ENCODE data around the gene FGGY. TPM values are rescaled to one million over a fixed set of nuclear protein-coding genes. Genes with fewer than 3 reads are reported as not detected.

Gene FGGY
- total RNA-seq, 2 donors from 2014 or later, result 12.2 to 17.4 TPM

DNA sequence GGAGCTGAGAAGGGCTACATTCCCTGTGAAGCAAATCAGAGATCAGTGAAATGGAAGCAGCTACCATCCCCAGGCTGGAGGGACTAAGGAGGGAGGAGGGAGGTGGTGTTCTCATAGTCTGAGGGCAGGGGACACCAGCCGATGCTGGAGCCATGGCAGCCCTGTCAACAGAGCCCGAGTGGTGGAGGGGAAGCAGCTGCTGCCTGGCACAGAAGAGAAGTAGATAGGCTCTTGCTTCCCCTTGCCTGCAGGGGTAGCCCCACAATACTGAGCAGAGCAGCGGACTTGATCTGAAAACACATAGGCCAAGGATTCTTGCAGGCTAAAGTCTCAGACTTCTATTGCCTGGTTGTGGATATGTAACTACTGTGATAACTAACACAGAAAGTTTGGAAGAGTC lies 255.1 kb downstream of the FGGY start:
- ATAC-seq (no peak), DNase-seq (no peak)
- no peak overlapping the region for H3K4me3 ChIP-seq
- peaks cover 38% of the 10 kb centered on the region for H3K4me1 ChIP-seq
- no peaks in the 10 kb centered on the region for H3K9me3 ChIP-seq
- no peaks in the 10 kb centered on the region for H3K36me3 ChIP-seq (replicated peaks in 1 of 2; ENCODE audit: insufficient read depth in 1 of 2, low read depth in 2 of 2)
- H3K27me3 ChIP-seq, result no peaks in the 10 kb centered on the region
- WGBS, 2 donors, result 84 to 95% methylated on average over 3 of the region's 3 CpGs
- TF ChIP-seq, protein P1, sequence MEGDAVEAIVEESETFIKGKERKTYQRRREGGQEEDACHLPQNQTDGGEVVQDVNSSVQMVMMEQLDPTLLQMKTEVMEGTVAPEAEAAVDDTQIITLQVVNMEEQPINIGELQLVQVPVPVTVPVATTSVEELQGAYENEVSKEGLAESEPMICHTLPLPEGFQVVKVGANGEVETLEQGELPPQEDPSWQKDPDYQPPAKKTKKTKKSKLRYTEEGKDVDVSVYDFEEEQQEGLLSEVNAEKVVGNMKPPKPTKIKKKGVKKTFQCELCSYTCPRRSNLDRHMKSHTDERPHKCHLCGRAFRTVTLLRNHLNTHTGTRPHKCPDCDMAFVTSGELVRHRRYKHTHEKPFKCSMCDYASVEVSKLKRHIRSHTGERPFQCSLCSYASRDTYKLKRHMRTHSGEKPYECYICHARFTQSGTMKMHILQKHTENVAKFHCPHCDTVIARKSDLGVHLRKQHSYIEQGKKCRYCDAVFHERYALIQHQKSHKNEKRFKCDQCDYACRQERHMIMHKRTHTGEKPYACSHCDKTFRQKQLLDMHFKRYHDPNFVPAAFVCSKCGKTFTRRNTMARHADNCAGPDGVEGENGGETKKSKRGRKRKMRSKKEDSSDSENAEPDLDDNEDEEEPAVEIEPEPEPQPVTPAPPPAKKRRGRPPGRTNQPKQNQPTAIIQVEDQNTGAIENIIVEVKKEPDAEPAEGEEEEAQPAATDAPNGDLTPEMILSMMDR (IDR thresholded peaks at IDR 0.05), result no peak
- no peak for TF ChIP-seq POLR2A (IDR thresholded peaks at IDR 0.05)
- no peak overlapping the region for H3K27ac ChIP-seq
- intact Hi-C loops (cut with DNase I), result no loop called here

DNA sequence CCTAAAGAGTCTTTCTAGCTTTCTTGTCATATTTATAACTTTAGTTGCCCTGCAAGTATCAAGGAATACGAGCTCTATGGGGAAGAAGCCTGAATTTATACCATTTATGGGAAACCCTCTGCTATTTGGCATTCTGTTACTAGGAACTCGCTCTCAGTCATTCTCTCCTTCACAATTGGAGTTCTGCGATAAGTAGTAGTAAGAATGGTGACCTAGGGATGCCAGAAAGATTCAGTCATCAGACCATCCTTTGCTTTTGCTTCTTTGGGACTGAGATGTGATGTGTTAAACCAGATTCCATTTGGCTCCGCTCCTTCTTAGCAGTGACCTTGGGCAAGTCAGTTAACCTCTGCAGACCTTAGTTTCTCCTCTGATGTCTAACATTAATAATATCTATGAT lies 256.5 kb downstream of the FGGY start:
- ATAC-seq (no peak), DNase-seq (no peak)
- Histone ChIP-seq H3K4me1 (peaks cover 32% of the 10 kb centered on the region), H3K9me3 (peaks cover 0 to 6% (median 0%) of the 10 kb centered on the region in 3 donors), H3K4me3 (no peak overlapping the region), H3K27me3 (no peaks in the 10 kb centered on the region), H3K27ac (no peak overlapping the region), H3K36me3 (replicated peaks in 1 of 2; ENCODE audit: insufficient read depth in 1 of 2, low read depth in 2 of 2) (no peaks in the 10 kb centered on the region)
- 78 to 82% methylated on average over 4 of the region's 4 CpGs for WGBS, 2 donors
- intact Hi-C loops (cut with DNase I), result no loop called here
- no peak for TF ChIP-seq POLR2A (IDR thresholded peaks at IDR 0.05)
- TF ChIP-seq, protein P1 (IDR thresholded peaks at IDR 0.05), result no peak

DNA sequence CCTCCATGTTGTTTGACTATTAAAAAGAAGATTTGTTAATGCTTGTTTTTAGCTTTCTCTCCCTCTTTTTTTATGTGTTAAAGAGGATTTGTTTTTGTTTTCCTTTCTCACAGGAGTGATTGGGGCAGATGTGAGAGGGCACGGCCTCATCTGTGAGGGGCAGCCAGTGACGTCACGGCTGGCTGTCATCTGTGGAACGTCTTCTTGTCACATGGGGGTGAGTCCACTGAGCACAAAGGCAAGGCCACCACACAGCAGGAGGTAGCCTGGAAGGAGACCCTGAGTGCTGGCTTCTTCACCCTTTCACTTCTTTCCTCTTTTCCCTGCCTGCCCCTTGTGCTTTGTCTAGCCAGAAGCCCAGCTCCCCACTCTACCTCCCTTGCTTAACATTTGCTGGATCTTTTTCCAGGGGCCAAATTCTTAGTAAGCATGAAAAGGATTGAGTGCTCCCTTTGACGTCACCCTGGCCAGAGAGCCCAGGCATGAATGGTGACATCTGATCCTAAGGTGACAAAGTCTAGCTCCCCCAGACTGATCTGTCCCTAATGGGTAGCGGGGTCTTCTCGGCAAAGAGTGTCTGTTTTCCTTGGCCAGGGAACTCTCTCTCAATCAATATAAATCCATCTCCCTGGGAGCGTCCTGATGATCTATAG lies 257.2 kb downstream of the FGGY start:
- Histone ChIP-seq H3K36me3 (replicated peaks in 1 of 2; ENCODE audit: insufficient read depth in 1 of 2, low read depth in 2 of 2) (no peaks in the 10 kb centered on the region), H3K4me3 (no peak overlapping the region), H3K27ac (no peak overlapping the region), H3K9me3 (peaks cover 0 to 12% (median 0%) of the 10 kb centered on the region in 3 donors), H3K27me3 (no peaks in the 10 kb centered on the region), H3K4me1 (peaks cover 29% of the 10 kb centered on the region)
- ATAC-seq, result no peak
- TF ChIP-seq POLR2A (IDR thresholded peaks at IDR 0.05), result no peak
- TF ChIP-seq, protein P1 (IDR thresholded peaks at IDR 0.05), result no peak
- intact Hi-C loops (cut with DNase I), result no loop called here
- WGBS, 2 donors, result 70 to 81% methylated on average over 8 of the region's 8 CpGs
- DNase-seq, result no peak

DNA sequence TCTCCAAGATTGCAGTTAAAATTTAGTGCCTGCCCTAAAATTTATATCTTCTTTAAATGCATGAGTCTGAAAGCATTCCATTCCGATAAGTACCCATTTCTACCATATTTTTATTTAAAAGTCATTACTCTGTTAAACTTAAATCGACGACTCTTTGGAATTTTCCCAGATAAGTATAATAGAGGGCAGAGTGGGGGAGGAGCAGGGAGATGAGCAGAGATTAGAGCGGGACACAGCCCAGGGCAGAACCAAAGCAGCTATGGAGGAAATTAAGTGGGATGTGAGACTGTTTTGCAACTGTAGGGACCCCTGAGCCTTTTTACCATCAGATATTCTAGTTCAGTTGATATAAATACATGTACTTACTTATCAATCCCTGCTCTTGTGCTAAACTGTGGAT lies 257.9 kb downstream of the FGGY start:
- intact Hi-C loops (cut with DNase I), result no loop called here
- Histone ChIP-seq H3K9me3 (peaks cover 0 to 12% (median 0%) of the 10 kb centered on the region in 3 donors), H3K36me3 (replicated peaks in 1 of 2; ENCODE audit: insufficient read depth in 1 of 2, low read depth in 2 of 2) (no peaks in the 10 kb centered on the region), H3K4me3 (no peak overlapping the region), H3K27ac (no peak overlapping the region), H3K4me1 (peaks cover 23% of the 10 kb centered on the region), H3K27me3 (no peaks in the 10 kb centered on the region)
- no peak for ATAC-seq
- 66 to 70% methylated on average over 4 of the region's 4 CpGs for WGBS, 2 donors
- TF ChIP-seq, protein P1 (IDR thresholded peaks at IDR 0.05), result no peak
- TF ChIP-seq POLR2A (IDR thresholded peaks at IDR 0.05), result no peak
- no peak for DNase-seq

DNA sequence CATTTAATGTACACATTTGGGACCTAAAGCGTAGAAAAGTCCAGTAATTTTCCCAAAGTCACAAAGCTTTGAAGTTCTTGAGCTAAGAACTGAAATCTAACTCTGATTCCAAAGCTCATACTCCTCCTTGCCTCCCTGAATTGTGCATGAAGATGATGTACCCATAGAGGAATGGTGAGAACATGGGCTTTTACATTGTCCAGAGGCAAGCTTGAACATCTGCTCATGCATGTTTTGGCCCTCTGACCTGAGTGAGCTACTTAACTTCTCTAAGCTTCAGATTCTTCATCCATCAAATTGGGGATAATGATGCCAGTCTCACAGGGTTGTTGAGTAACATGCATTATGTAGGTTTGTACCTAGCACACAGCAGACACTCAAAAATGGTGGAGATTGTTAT lies 259.5 kb downstream of the FGGY start:
- Histone ChIP-seq H3K9me3 (peaks cover 0 to 12% (median 0%) of the 10 kb centered on the region in 3 donors), H3K27ac (peak overlapping the region in 3 of 4 donors; percentile 32 to 50 (median 38)), H3K27me3 (no peaks in the 10 kb centered on the region), H3K4me1 (peaks cover 7% of the 10 kb centered on the region), H3K36me3 (replicated peaks in 1 of 2; ENCODE audit: insufficient read depth in 1 of 2, low read depth in 2 of 2) (no peaks in the 10 kb centered on the region), H3K4me3 (no peak overlapping the region)
- TF ChIP-seq POLR2A (IDR thresholded peaks at IDR 0.05), result no peak
- TF ChIP-seq, protein P1 (IDR thresholded peaks at IDR 0.05), result no peak
- WGBS, 2 donors, result 86 to 100% methylated on average over 1 of the region's 1 CpG
- DNase-seq (no peak), ATAC-seq (peak; percentile 16)
- intact Hi-C loops (cut with DNase I), result no loop called here

Measured in body of pancreas (tissue), 4 donors.